ENCODE results near the gene TUBG2. TPM values are rescaled to one million over a fixed set of nuclear protein-coding genes. Genes with fewer than 3 reads are reported as not detected.

Gene TUBG2
- total and polyA plus RNA-seq, 2 of the 8 experiments (the other 6 are each of a cell fraction or from before 2014, with no cell fraction given): 14.8 to 16.6 TPM

DNA sequence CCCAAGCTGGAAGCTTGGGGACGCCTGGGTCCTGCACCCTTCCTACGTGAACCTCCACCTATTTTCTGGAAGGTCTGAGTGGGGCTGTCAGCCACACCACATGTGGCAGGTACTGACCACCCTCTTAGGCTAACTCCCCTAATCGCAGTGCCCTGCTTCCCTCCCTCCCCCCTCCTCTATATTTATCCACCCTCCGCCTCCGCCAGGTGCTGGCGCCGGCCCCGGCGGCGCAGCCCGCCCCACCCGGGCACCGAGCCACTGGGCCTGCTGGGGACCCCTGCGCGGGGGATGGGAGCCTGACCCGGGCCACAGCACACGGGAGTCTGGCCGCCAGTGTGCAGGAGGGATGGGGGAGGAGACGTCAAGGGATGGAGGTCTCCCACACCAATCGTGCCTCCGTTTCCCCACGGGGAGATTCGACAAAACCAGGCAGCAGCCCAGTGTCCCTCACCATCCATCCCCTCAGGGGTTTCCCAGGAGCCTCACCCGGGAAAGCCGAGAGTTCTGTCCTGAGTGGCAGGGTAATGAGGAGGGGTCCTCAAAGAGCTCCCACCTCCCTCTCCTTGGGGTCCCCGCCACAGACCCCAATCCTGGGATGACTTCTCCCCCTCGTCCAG is 16.4 kb downstream of the TUBG2 start (continued):
- TF ChIP-seq SIRT6 (IDR thresholded peaks at IDR 0.05; ENCODE audit: low read length) (no peak), JUND (IDR thresholded peaks at IDR 0.05; ENCODE audit: low read length) (no peak), SUZ12 (IDR thresholded peaks at IDR 0.05; ENCODE audit: low read length) (peak; percentile 33; the same call in 1 of the 2 replicates)
- TF ChIP-seq, protein P1, sequence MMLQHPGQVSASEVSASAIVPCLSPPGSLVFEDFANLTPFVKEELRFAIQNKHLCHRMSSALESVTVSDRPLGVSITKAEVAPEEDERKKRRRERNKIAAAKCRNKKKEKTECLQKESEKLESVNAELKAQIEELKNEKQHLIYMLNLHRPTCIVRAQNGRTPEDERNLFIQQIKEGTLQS (IDR thresholded peaks at IDR 0.05; ENCODE audit: insufficient read depth, low read depth, low read length): no peak
